NT2/D1 (cell line): ENCODE data around the gene ZNF746.

ENCODE experiments used
- DNase-seq: peaks from one replicate; pipeline ENCODE4 v3.0.0-alpha.2; 2011; ENCODE audit warnings: low read depth, low spot score
- H3K27me3 ChIP-seq: 2 replicates; pipeline ENCODE4 v1.6.0; 2011; ENCODE audit warnings: mild to moderate bottlenecking; ENCODE audit not compliant: insufficient read length, insufficient read depth
- H3K36me3 ChIP-seq: 2 replicates; pipeline ENCODE4 v1.6.1; 2011; ENCODE audit warnings: mild to moderate bottlenecking, low read length, mixed read lengths; ENCODE audit not compliant: insufficient read depth, insufficient read length
- H3K4me1 ChIP-seq: 2 replicates; pipeline ENCODE4 v1.5.1; 2011; ENCODE audit not compliant: insufficient read depth, insufficient read length
- H3K4me3 ChIP-seq: 2 replicates; pipeline ENCODE4 v1.5.1; 2011; ENCODE audit warnings: low read depth; ENCODE audit not compliant: insufficient read length
- H3K9ac ChIP-seq: 2 replicates; pipeline ENCODE4 v1.6.0; 2011; ENCODE audit warnings: low read depth; ENCODE audit not compliant: insufficient read length
- H3K9me3 ChIP-seq: 2 replicates; pipeline ENCODE4 v1.5.1; 2011; ENCODE audit warnings: mild to moderate bottlenecking, low read length; ENCODE audit not compliant: insufficient read depth
- SUZ12 ChIP-seq: IDR thresholded peaks from 2 replicates; pipeline ENCODE4 v1.6.1; 2011; ENCODE audit not compliant: insufficient read length, insufficient read depth; ENCODE audit errors: extremely low read depth
- YY1 ChIP-seq: IDR thresholded peaks from 2 replicates; pipeline ENCODE4 v1.6.1; 2011; ENCODE audit not compliant: insufficient read length, insufficient read depth
- ZNF274 ChIP-seq: IDR thresholded peaks from 2 replicates; pipeline ENCODE4 v1.6.1; 2011; ENCODE audit warnings: mild to moderate bottlenecking, low read depth, low read length

The ZNF746 gene

DNA sequence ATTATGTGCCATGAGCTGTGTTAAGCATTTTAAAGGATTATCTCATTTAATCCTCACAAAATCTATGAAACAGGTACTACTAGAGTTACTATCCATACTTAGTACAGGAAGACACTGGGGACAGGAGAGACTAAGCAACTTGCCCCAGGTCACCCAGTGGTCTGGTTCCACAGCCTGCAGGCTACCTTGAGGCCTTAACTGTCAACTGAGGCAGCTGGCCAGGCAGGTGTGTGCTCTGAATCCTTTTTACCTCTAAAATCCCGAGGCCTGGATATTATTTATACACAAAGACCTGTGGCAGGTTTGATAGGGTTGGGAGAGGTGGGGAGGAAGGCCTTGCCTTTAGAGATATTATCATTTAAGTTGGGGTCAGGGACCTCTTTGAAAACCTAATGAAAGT is 39.8 kb downstream of the ZNF746 start:
- no peak overlapping the region for H3K9ac ChIP-seq
- peaks cover 41% of the 10 kb centered on the region for H3K36me3 ChIP-seq
- H3K4me1 ChIP-seq = peaks cover 2% of the 10 kb centered on the region
- H3K4me3 ChIP-seq = no peak overlapping the region
- TF ChIP-seq ZNF274 = no peak
- no peak for TF ChIP-seq YY1
- no peak for TF ChIP-seq SUZ12
- no peak for DNase-seq
- no peaks in the 10 kb centered on the region for H3K9me3 ChIP-seq
- H3K27me3 ChIP-seq = peaks cover 12% of the 10 kb centered on the region

DNA sequence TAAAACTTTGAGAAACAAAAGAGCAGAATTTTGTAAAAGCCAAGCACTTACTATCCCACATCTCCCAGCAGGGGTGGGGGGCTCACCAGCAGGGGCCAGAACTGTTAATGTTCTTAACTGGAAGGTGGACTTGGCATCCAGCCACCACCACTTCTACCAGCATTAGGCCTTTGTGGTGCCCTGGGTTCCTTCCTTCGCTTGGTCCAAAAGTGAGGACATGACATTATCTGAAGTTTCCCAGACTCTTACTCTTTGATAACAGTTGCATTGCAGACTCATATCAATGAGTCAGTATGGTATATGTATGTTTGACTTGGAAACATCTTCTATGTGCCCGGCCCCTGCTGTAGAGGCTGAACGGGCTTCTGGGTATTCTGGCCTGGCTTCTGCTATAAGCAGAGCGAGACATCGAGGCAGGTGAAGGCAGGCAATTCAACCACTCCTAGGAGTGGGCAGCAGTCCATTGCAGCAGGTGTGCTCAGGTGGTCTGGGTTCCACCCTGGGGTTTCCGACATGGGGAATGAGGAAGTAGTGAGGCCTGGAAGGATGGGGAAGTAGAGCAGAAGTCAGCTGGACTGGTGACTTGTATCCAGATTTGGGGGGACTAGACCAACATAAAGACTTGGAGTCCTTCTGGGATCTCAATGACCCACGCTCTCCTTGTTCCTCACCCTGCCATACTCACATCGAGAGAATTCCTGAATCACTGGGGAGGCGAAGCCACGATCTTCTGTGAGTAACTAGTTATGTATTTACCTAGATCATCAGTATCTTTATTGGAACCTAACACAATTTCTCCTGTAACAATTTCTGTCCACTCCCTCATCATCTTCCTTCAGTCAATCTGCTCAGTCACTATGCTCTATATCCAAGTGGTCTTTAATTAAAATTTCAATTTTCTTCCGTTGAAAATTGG is 40.8 kb downstream of the ZNF746 start:
- no peak for DNase-seq
- Histone ChIP-seq H3K9me3 (no peaks in the 10 kb centered on the region), H3K9ac (no peak overlapping the region), H3K4me3 (no peak overlapping the region), H3K27me3 (peaks cover 10% of the 10 kb centered on the region), H3K4me1 (peaks cover 2% of the 10 kb centered on the region), H3K36me3 (peaks cover 44% of the 10 kb centered on the region)
- TF ChIP-seq ZNF274 (no peak), YY1 (no peak), SUZ12 (no peak)

DNA sequence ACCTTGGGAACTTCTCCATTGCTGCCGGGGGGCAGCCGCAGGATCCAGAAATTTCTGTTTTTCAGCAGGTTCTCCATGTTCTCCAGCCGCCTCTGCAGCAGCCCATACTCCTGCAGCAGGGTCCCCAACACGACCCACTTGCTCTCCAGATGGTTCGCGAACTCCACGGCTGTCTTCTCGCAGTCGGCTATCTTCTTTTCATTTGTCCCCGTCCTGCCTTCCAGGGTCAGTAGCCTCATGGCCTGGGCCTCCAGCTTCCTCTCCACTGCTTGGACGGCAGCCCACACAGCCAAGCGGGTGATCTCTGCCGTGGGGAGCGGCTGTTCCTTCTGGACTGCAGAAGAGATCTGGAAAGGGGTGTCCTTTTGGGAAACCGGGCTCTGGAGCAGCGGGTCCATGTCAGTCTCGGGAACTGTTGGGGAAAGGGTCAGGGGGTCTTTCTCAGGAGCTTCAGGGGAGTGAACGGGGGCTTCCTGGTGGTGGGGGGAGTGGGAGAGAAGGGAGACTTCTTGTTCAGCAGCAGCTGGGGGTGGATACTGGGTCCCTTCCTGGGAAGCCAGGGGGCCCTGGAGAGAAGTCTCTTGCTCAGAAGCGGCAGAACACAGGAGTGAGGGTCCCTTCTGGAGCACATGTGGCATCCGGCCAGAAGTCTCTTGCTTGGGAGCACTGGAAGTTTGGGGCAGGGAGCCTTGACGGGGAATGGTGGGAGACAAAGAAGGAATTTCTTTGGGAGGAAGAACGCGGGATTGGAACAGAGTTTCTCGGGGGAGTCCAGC is 42.2 kb downstream of the ZNF746 start:
- Histone ChIP-seq H3K36me3 (peaks cover 52% of the 10 kb centered on the region), H3K9ac (no peak overlapping the region), H3K27me3 (peaks cover 10% of the 10 kb centered on the region), H3K4me1 (peaks cover 2% of the 10 kb centered on the region), H3K4me3 (no peak overlapping the region), H3K9me3 (no peaks in the 10 kb centered on the region)
- no peak for TF ChIP-seq ZNF274
- no peak for TF ChIP-seq SUZ12
- TF ChIP-seq YY1 = no peak
- DNase-seq = no peak

DNA sequence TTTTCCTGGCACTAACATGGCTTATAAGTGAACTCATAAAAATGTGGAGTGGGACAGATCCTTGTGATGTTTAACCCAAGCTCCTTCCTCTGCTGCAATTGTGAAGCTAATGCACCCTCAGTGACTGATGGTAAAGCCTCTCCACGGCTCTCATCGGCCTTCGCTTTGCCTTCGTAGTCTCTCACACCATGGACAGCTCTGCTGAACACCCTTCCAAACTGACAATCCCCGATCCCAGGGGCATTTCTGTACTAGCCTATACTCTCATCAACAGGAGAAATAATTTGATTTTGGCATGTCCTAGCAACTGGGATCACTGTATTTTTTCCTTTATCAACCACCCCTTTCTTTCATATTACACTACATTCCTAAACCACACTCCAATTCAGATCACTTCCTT is 42.9 kb downstream of the ZNF746 start:
- H3K4me3 ChIP-seq = no peak overlapping the region
- H3K27me3 ChIP-seq = peaks cover 10% of the 10 kb centered on the region
- H3K36me3 ChIP-seq = peaks cover 59% of the 10 kb centered on the region
- no peaks in the 10 kb centered on the region for H3K9me3 ChIP-seq
- DNase-seq = no peak
- TF ChIP-seq SUZ12 = no peak
- TF ChIP-seq YY1 = no peak
- no peak for TF ChIP-seq ZNF274
- no peak overlapping the region for H3K9ac ChIP-seq
- H3K4me1 ChIP-seq = peaks cover 2% of the 10 kb centered on the region

DNA sequence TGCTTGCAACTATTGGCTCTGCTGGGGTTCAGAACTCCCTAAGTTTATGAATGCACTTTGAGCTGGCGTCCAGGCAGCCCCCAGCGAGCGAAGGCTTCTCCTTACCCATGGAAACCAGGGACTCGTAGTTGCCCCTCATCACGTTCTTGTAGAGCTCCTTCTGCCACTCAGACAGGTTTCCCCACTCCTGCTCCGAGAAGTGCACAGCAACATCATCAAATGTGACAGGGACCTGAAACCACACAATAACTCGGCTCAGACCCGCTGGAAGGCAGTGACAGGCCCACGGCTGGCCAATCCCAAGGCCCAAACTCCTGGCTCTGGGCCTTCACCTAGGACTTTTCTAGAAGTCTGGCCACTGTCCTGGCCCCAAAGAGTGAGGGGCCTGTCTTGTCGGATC is 43.6 kb downstream of the ZNF746 start:
- no peak overlapping the region for H3K9ac ChIP-seq
- TF ChIP-seq YY1 (no peak), ZNF274 (no peak), SUZ12 (no peak)
- no peak overlapping the region for H3K4me3 ChIP-seq
- H3K9me3 ChIP-seq = no peaks in the 10 kb centered on the region
- H3K4me1 ChIP-seq = peaks cover 2% of the 10 kb centered on the region
- no peak for DNase-seq
- H3K36me3 ChIP-seq = peaks cover 66% of the 10 kb centered on the region
- H3K27me3 ChIP-seq = peaks cover 4% of the 10 kb centered on the region

DNA sequence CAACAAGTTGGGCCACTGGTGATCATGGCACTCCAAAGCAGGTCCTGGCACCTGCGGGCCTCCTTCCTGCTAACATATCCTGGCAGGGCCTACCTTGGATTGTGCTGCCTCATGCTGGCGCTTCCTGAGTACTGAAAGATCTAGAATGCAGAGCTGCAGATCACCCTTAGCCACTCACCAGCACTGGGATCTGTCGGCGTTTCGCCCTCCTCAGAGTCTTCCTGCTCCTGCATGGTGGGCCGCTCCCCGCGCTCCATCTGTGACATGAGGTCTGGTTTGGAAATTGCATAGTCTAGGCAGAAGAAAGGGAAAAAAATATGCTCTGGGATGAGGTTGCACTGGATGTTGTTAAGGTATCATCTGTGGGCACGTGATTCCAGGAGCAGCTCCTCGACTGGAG is 46.8 kb downstream of the ZNF746 start:
- Histone ChIP-seq H3K4me1 (no peaks in the 10 kb centered on the region), H3K4me3 (no peak overlapping the region), H3K9ac (no peak overlapping the region), H3K36me3 (peaks cover 71% of the 10 kb centered on the region), H3K9me3 (no peaks in the 10 kb centered on the region), H3K27me3 (no peaks in the 10 kb centered on the region)
- TF ChIP-seq YY1 = no peak
- TF ChIP-seq ZNF274 = no peak
- TF ChIP-seq SUZ12 = no peak
- no peak for DNase-seq

DNA sequence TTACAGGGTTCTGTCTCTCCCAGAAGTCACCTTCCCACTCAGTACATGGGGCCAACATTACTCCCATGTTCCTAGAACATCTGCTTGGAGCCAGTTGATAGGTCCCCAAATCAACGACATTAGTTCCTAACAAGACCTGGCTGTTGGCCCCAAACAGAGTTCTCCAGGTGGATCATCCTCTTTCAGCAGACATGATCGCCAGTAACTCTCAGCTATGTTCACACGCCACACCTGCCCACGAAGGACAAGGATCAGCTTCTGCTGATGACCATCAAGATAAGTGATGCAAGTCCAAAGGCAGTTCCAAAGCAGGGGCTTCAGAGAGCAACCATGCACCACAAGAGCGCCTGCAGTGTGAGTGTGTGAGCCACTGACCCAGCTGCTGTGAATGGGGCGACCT is 47.7 kb downstream of the ZNF746 start:
- Histone ChIP-seq H3K27me3 (no peaks in the 10 kb centered on the region), H3K36me3 (peaks cover 65% of the 10 kb centered on the region), H3K4me3 (no peak overlapping the region), H3K9me3 (no peaks in the 10 kb centered on the region), H3K9ac (no peak overlapping the region), H3K4me1 (no peaks in the 10 kb centered on the region)
- no peak for DNase-seq
- TF ChIP-seq ZNF274 = no peak
- TF ChIP-seq YY1 = no peak
- no peak for TF ChIP-seq SUZ12
